ENCODE data around the gene C1S.
"Not testable (repeated sequence)": the region's sequence is repeated elsewhere in the genome, so short reads cannot be mapped to it uniquely, and the experiment has no call there.

C1S gene

DNA sequence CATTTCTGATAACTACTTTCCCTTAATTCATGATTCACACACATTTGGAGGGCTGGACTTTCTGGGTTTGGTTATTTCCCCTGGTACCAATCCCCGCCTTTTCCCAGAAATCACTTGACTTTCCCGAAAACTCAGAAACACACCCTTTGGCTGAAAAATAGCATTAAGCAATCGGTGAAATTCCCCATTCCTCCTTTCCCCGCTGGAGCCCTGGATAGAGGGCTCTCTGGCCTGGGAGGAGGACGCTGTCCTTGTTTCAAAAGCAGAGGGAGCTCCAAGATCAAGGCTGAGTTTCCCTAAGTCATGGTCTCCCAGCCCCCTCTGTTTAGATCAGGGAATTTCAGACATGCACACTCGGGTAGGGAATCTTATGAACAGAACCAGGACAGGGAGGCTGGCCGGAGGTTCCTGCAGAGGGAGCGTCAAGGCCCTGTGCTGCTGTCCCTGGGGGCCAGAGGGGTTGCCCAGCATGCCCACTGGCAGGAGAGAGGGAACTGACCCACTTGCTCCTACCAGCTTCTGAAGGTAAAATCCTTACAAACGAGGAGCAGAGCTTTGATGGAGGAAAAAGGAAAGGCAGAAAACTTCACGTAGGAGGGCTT lies at the start of gene C1S:
Gene C1S, plus strand, starts transcription at position 366 of the 602 bp plus-strand sequence. CDS start 1,195 bp downstream, outside the sequence.
- in situ Hi-C loops (cut with MboI; ENCODE audit: low sequenced_read_pairs): no loop called here

DNA sequence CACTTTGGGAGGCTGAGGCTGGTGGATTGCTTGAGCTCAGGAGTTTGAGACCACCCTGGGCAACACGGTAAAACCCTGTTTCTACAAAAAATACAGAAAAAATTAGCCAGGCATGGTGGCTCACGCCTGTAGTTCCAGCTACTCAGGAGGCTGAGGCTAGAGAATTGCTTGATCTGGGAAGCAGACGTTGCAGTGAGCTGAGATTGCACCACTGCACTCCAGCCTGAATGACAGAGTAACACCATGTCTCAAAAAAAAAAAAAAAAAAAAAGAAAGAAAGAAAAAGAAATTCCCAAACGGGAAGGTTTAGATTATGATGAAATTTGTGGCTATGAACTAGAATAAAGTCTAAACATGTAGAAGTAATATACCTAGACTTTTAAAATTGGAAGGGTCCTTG lies 49.1 kb upstream of the C1S start:
- in situ Hi-C loops (cut with MboI; ENCODE audit: low sequenced_read_pairs): not testable (repeated sequence)

DNA sequence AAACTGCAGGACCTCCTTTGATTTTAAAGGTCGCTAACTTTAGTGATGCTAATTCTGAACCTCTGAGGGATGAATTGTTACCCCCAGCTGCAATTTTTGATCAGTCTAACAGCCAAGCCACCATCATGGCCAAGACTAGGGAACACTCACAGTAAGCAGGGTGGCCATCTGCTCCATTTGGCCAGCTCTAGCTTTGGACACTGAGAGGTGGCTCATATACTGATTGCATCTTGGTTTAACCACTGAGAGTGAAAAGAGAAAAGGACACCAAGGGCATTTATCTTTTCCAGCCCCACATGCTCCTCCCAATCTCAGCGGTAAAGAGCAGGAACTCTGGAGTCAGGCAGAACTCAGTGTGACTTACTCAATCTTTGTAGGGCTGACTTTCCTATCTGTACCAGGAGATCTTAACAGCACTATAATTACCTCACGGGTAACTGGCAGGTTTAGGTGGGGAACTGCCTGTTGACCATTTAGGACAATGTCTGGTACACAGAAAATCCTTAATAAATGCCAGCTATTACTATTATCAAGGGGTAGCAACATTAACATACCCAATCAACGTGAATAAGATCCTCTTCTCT lies 48.4 kb upstream of the C1S start:
- in situ Hi-C loops (cut with MboI; ENCODE audit: low sequenced_read_pairs): no loop called here

DNA sequence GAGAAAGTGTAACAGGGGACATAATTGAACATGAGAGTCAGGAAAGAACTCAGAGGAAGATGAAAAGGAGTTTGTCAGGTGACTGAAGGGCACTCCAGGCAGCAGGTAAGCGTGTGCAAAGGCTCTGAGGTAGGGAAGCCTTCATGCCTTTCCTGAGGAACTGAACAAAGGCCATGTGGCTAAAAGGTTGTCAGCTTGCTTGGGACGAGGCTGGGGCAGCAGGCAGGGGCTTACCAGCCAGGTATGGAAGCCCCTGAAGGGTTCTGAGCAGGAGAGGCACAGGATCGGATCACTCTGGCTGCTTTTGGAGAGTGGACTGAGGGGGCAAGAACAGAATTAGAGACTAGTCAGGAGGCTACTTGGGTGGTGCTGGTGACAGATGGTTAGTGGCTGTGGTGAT lies 47.4 kb upstream of the C1S start:
- in situ Hi-C loops (cut with MboI; ENCODE audit: low sequenced_read_pairs): no loop called here

DNA sequence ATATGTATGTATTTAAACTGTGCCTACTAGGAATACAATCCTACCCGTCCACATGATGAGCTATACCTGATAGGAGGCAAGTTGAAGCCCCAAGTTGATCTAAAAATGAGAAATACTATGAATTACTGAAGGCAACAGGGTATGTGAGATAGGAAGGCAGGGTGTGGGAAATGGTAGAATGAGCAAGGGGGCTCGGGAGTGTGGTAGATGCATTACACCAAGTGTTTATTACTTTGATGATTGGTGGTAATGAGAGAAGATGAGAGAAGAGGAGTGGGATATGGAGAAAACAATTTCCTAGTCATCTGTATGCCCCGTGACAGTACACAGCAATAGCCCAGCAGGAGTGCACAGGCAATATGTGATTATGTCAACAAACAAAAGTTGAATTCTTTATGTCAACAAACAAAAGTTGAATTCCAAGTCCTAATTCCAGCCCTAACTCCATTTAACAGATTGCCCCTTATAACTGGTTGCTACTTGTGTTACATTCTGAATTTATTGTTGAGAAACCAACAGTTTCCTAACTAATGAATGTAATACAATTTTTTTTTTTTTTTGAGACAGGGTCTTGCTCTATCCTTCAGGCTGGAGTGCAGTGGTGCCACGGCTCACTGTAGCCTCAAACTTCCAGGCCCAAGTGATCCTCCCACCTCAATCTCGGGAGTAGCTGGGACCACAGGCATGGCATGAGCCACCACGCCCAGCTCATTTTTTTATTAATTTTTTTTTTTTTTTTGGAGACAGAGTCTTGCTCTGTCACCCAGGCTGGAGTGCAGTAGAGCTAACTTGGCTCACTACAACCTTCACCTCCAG lies 44.8 kb upstream of the C1S start:
- in situ Hi-C loops (cut with MboI; ENCODE audit: low sequenced_read_pairs): no loop called here

DNA sequence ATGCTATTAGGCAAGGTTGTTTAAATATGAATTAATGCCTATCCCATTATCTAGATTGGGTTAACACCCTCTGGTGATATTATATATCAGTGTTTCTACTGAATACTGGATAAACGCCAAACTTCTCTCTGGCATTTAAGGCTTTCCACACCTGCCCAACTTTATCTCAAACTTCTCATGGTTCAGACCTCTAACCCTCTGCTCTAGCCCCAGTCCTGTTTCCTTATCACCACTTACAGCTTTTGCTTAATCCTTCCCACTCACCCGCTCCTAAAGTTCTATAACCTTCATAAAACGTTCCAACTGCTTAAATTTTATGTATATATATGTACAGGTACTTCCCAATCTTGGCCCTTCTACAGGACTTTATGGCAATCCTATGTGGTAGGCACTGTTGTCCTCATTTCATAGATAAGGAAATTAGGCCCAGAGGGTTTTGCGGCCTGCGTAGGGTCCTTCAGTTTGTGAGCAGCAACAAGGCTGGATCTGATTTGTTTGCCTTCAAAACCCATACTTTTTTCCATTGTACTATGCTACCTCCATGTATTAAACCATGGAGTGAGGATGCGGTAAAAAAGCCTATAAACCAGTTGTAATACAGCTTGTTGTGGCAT lies 43.5 kb upstream of the C1S start:
- in situ Hi-C loops (cut with MboI; ENCODE audit: low sequenced_read_pairs): no loop called here

DNA sequence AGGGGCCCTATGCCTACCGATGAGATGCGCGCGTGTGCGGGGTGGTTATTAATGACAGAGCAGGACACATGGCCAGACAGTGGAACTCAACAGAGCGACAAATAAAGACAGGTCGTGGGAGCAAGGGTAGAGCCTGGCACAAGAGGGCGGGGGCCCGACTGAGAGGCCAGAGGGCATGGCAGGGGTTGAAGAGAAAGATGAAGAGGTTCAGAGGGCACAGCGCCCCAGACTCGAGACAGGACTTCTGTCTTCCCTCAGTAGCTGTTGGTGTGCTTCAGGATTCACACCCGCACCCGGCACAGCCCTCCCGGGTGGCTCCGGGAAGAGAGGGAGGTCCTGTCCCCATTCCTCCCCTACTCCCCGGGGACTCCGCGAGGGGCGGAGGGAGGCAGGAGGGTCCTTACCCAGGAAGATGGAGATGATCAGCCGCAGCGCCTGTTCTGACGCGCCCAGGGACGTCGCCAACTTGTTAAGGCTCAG lies 42.6 kb upstream of the C1S start:
- in situ Hi-C loops (cut with MboI; ENCODE audit: low sequenced_read_pairs): no loop called here

DNA sequence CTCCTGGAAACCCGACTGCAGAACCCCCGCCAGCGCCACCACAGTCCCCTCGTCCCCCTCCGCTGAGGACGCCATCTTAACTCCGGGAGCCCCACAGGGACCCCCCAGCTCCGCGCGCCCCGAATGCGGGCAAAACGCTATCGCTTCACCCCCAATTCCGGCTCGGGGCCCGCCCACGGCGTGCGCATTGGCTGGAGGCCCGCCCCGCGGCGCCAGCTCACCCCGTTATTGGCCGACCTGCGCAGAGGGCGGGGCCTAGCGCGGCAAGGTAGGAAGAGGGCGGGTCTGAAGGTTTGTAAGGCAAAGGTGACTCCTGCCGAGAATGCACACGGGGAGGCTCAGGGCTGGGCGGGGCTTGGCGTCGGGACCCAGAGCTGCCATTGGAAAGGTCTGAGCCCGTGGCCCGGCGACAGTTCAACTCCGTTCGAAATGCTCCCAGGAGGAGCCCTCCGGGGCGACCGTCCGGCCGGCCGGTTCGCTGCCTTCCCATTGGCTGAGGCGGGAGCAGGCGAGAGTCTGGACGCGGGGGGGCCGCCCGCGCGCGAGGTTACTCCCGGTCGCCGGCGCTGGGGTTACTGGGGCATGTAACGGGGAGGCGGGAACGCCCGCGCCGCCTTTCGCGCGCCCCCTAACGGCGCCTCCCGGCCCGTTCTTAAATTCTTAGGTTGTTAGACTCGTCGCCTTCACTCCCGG lies 42.0 kb upstream of the C1S start, which contains the start of gene LPCAT3:
Gene LPCAT3, minus strand, starts transcription at position 127 of the 693 bp plus-strand sequence. Its CDS starts 52 bp downstream, at position 75.
- in situ Hi-C loops (cut with MboI; ENCODE audit: low sequenced_read_pairs): no loop called here

DNA sequence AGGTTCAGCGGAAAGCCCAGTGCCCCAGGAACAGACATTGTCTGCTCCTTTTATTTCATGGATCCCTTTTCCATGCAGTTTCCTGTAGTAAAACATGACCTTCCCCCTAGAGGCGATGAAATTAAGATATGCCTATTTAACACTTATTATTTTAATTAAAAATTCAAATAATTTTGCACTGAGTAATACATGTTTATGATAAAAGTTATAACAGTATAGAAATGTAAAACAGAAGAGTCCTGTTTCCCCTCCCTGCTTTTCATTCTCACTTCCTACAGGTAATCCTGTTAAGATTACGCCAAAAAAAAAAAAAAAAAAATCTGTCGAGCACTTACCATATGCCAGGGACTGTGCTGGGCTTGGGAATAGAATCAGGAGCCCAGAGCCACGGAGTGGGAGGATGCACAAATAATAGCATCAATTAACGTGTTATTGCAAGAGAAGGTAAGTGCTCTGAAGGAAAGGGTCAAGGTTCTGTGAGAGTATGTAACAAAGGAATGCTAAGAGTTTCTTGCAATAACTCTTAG lies 41.4 kb upstream of the C1S start:
- in situ Hi-C loops (cut with MboI; ENCODE audit: low sequenced_read_pairs): no loop called here

DNA sequence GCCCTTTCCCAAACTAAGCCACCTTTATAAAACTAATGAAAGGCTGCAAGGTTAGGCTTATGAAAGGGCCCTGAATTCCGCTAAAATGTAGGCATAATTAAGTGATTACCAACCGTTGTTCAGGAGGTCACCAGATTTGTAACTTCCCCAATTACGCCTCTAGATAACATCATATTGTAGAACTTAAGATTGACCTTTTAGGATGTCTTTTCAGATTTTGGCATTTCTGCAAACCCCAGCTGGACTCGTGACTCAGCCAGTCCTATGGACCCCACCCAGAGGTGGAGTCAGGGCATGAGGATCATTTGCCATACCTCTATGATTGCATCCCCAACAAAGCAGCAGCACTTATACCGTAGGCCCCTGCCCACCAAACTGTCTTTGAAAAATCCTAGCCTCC lies 38.6 kb upstream of the C1S start:
- in situ Hi-C loops (cut with MboI; ENCODE audit: low sequenced_read_pairs): no loop called here

DNA sequence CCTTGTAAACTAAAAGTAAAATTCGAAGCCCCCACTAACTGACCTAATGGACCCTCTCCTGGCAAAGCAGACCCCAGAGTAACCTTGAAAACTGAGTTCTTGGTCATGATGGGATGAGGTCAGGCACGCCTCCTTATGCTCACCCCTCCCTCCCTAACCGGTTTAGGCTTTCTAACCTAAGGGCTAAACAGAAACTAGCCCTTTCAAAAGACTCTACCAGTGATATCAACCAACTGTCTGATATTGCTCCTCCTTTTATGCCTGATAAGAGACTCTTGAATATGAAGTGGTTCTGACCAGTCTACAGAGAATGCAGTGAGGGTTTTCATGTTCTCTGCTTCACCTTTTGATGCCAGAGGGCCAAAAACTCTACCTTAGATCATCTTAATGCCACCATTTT lies 37.4 kb upstream of the C1S start:
- in situ Hi-C loops (cut with MboI; ENCODE audit: low sequenced_read_pairs): no loop called here

DNA sequence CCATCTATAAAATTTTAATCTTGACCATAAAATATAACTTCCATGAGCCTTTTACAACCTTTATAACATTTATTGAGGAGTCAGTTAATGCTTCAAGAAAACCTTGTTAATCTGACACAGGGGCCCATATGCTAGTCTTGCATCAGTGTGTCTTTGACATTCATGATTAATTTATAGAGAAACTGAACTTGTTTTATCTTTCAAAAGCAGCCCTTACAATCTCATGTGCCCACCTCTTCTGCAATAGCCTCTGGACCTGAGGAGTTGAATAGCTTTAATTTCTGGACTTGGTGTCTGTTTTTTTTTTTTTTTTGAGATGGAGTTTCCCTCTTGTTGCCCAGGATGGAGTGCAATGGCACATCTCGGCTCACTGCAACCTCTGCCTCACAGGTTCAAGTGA lies 33.7 kb upstream of the C1S start:
- in situ Hi-C loops (cut with MboI; ENCODE audit: low sequenced_read_pairs): no loop called here

DNA sequence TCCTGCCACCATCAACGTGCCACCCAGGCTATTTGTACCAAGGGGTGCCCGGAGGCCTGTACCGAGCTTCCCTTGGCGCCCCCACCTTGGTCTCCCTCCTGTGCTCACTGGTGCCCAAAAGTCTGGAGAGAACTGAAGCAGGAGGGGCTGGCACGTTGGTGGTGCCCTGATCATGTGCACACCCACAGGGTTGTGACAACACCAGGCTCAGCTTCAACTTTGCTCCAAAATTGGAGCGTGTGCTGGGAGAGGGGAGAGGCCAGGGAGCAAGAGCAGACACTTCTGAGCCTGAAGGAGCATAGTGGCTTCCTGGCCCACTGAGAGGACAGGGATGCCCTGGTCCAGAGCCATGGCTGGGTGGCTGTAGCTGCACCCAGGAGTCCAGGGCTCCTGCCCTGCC lies 29.2 kb upstream of the C1S start:
- in situ Hi-C loops (cut with MboI; ENCODE audit: low sequenced_read_pairs): no loop called here

DNA sequence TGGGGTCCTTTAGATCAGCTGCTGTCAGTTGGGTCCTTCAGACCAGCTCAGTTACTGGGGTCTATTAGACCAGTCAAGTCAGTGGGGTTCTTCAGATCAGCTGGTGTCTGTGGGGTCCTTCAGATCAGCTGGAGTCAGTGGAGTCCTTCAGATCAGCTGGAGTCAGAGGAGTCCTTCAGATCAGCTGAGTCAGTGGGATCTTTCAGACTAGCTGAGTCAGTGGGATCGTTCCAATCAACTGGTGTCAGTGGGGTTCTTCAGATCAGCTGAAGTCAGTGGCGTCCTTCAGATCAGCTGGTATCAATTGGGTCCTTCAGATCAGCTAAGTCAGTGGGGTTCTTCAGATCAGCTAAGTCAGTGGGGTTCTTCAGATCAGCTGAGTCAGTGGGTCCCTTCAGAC lies 27.5 kb upstream of the C1S start:
- in situ Hi-C loops (cut with MboI; ENCODE audit: low sequenced_read_pairs): no loop called here

DNA sequence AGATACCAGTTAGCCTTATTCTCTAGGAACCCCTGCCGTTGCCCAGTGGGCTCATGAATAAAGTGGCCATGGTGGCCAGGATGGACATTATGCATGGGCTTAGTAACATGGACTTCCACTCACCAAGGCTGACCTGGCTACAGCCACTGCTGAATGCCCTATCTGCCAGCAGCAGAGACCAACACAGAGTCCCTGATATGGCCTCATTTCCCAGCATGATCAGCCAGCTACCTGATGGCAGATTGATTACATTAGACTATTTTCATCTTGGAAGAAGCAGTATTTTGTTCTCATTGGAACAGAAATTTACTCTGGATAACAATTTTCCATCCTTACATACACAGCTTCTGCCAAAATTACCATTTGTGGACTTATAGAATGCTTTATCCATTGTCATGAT lies 26.1 kb upstream of the C1S start:
- in situ Hi-C loops (cut with MboI; ENCODE audit: low sequenced_read_pairs): no loop called here

DNA sequence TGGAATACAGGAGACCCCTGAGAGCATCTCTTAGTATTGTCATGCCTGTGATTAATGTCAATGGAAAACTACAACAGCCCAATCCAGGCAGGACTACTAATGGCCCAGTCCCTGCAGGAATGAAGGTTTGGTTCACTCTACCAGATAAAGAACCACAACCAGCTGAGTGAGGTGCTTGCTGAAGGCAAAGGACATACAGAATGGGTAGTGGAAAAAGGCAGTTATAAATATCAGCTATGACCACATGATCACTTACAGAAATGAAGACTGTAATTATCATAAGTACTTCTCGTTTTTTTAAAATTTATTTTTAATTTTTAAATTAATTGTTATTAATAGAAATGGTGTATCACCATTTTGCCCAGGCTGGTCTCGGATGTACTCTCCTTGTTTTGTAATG lies 25.1 kb upstream of the C1S start:
- in situ Hi-C loops (cut with MboI; ENCODE audit: low sequenced_read_pairs): no loop called here

DNA sequence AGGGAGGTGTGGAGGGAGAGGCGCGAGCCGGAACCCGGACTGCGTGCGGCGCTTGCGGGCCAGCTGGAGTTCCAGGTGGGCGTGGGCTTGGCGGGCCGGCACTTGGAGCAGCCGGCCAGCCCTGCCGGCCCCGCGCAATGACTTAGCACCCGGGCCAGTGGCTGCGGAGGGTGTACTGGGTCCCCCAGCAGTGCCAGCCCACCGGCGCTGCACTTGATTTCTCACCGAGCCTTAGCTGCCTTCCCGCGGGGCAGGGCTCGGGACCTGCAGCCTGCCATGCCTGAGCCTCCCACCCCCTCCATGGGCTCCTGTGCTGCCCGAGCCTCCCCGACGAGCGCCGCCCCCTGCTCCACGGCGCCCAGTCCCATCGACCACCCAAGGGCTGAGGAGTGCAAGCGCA lies 23.1 kb upstream of the C1S start:
- in situ Hi-C loops (cut with MboI; ENCODE audit: low sequenced_read_pairs): not testable (repeated sequence)

DNA sequence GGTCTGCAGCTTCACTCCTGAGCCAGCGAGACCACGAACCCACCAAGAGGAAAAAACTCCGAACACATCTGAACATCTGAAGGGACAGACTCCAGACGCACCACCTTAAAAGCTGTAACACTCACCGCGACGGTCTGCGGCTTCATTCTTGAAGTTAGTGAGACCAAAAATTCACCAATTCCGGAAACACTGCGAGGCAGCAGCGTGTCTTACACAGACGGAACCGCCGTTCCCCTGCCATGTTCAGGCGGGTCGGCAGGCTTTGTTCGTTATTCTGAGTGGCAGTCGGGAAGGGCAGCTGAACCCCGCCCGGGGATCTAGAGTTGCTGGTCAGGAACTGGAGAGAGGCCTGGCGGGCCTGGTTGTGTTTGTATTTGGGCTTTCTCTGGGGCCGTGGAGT lies 21.9 kb upstream of the C1S start:
- in situ Hi-C loops (cut with MboI; ENCODE audit: low sequenced_read_pairs): no loop called here

DNA sequence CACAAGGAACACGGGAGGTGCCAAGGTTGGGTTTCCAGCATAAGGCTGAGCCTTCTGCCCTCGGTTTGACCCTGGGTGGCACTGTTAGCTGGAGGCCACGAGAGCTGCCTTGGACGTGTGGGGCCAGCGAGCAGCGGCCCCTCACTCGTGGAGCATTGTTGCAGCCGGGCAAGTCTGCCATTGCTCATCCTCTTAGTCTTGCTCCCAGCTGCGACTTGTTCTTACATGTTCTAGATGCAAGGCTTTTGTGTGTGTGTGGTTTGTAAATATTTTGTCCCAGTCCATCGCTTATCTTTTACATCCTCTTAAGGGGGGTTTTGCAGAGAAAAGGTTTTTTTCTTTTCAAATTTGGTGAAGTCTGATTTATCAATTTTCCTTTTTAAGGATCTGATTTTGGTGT lies 21.1 kb upstream of the C1S start:
- in situ Hi-C loops (cut with MboI; ENCODE audit: low sequenced_read_pairs): no loop called here

DNA sequence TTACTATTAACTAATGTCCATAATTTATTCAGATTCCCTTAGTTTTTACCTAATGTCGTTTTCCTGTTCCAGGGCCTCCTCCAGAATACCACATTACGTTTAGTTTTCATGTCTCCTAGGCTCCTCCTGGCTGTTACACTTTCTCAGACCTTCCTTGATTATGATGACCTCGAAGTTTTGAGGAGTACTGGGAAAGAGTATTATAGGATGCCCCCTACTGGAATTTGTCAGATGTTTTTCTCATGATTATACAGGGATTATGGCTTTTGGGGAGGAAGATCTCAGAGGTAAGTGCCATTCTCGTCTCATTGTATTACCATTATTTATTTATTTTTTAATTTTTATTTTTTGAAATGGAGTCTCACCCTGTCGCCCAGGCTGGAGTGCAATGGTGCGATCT lies 17.7 kb upstream of the C1S start:
- in situ Hi-C loops (cut with MboI; ENCODE audit: low sequenced_read_pairs): no loop called here

DNA sequence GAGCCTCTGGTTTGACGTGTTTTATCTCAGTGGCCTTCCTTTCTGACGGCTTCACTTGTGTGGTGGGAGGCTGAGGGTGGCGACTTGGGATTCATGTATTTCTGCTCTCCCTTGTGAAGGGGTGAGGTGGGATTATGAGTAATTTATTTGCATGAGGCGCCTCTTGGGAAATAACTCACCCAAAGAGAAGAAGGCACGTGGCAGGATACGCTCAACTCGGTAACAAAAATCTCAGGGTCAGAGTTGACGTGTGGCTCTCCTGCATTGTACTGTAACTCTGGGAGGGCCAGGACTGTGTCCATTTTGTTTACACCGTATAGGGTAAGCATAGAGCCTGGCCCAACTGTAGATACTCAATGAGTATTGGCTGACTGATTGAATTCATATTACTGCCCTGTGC lies 14.6 kb upstream of the C1S start:
- in situ Hi-C loops (cut with MboI; ENCODE audit: low sequenced_read_pairs): no loop called here

Measured in HL-60/S4 (cell line).